A549 (cell line): ENCODE results near the gene KAT2A. TPM values are rescaled to one million over a fixed set of nuclear protein-coding genes. Genes with fewer than 3 reads are reported as not detected.
A peak's percentile ranks its signal among the peaks of the same experiment; 100 is the strongest.

Source experiments
- ATAC-seq, 2 experiments: fragments of 200-7000 bp in 1 of 2; fragments of >200 bp in 1 of 2; cut with Nextera tagmentation in 1 of 2; cut with Tn5 transposase in 1 of 2; 3 replicates each; pipeline versions ENCODE4 v1.8.0 to v1.9.1; 2018 to 2020; ENCODE audit warnings: mild to moderate bottlenecking in 1 of 2, moderate library complexity in 1 of 2
- CTCF ChIA-PET: fragments of 300-600 bp; sonication (Branson Sonifier 250); formaldehyde crosslinking; extraction: SDS; loops from one replicate; lab custom pipeline; 2021; ENCODE audit warnings: antibody characterized with exemption, inconsistent platforms; lab: Yijun Ruan, JAX
- POLR2A ChIA-PET: fragments of 350-600 bp; formaldehyde crosslinking; extraction: SDS; loops from one replicate; lab custom pipeline; 2021; ENCODE audit warnings: antibody characterized with exemption, inconsistent platforms; lab: Yijun Ruan, JAX
- DNase-seq, 2 experiments: peaks; one replicate each; pipeline versions ENCODE4 v3.0.0 to v3.0.0-alpha.2; 2011 to 2016; ENCODE audit warnings: low read depth in 1 of 2, low spot score in 1 of 2
- FAIRE-seq: peaks from 2 replicates; lab custom pipeline; 2011; peaks lifted over from hg19 to GRCh38; lab: Jason Lieb, UNC
- H3K27ac ChIP-seq, 2 experiments: fragments of >200 bp; sonication (Bioruptor Twin); formaldehyde crosslinking; 3 replicates each; pipeline ENCODE4 v1.5.1; 2016 to 2017
- H3K4me1 ChIP-seq: fragments of >200 bp; sonication (Bioruptor Twin); formaldehyde crosslinking; 3 replicates; pipeline ENCODE4 v1.6.1; 2016
- H3K4me2 ChIP-seq: fragments of >200 bp; sonication (Bioruptor Twin); formaldehyde crosslinking; 3 replicates; pipeline ENCODE4 v1.6.1; 2016
- H3K4me3 ChIP-seq: fragments of >200 bp; sonication (Bioruptor Twin); formaldehyde crosslinking; 3 replicates; pipeline ENCODE4 v1.5.1; 2016
- H3K9me3 ChIP-seq: fragments of >200 bp; sonication (Bioruptor Twin); formaldehyde crosslinking; 3 replicates; pipeline ENCODE4 v1.6.1; 2016
- ATOH8 ChIP-seq: fragments of 250-450 bp; sonication (Bioruptor Pico); IDR thresholded peaks from 2 replicates; pipeline ENCODE4 v1.5.0; 2020; ENCODE audit warnings: low read depth, mild to moderate bottlenecking, moderate library complexity
- CBX2 ChIP-seq: fragments of 200-600 bp; sonication (generic); IDR thresholded peaks from 2 replicates; pipeline ENCODE4 v1.6.1; 2016; ENCODE audit warnings: low read depth, mild to moderate bottlenecking, borderline replicate concordance
- CEBPB ChIP-seq, 2 experiments: fragments of >200 bp in 1 of 2; sonication (Bioruptor Twin) in 1 of 2; formaldehyde crosslinking in 1 of 2; IDR thresholded peaks; 2 replicates each; pipeline ENCODE4 v1.6.1; 2012 to 2016
- CHD2 ChIP-seq: fragments of 150-350 bp; IDR thresholded peaks from 2 replicates; pipeline ENCODE4 v1.6.1; 2014; ENCODE audit warnings: low read length; ENCODE audit not compliant: partially characterized antibody
- CTCF ChIP-seq: fragments of >200 bp; sonication (Bioruptor Twin); formaldehyde crosslinking; IDR thresholded peaks from 3 replicates; pipeline ENCODE4 v1.5.1; 2016
- EHMT2 ChIP-seq: fragments of 200-600 bp; sonication (generic); IDR thresholded peaks from 2 replicates; pipeline ENCODE4 v1.6.1; 2016; ENCODE audit warnings: antibody characterized with exemption, low read depth, mild to moderate bottlenecking, moderate library complexity
- GATA3 ChIP-seq: IDR thresholded peaks from 2 replicates; pipeline ENCODE4 v1.6.1; 2012; ENCODE audit warnings: borderline replicate concordance
- HDAC2 ChIP-seq: fragments of 200-600 bp; sonication (generic); IDR thresholded peaks from 2 replicates; pipeline ENCODE4 v1.6.1; 2016
- HES2 ChIP-seq: fragments of >200 bp; sonication (Bioruptor Twin); formaldehyde crosslinking; IDR thresholded peaks from 2 replicates; pipeline ENCODE4 v1.6.1; 2016
- HMGXB4 ChIP-seq: fragments of 250-450 bp; sonication (Bioruptor Pico); IDR thresholded peaks from 2 replicates; pipeline ENCODE4 v1.5.0; 2021; ENCODE audit warnings: mild to moderate bottlenecking, moderate library complexity, borderline replicate concordance
- KDM1A ChIP-seq: fragments of 200-600 bp; sonication (generic); IDR thresholded peaks from 2 replicates; pipeline ENCODE4 v1.6.1; 2016; ENCODE audit warnings: low read depth, mild to moderate bottlenecking
- KDM5A ChIP-seq: fragments of 200-600 bp; sonication (generic); IDR thresholded peaks from 2 replicates; pipeline ENCODE4 v1.6.1; 2016; ENCODE audit warnings: antibody characterized with exemption, mild to moderate bottlenecking
- NFE2L2 ChIP-seq: fragments of 150-350 bp; conservative IDR thresholded peaks from 2 replicates; pipeline ENCODE4 v1.6.1; 2014; ENCODE audit warnings: low read length
- RAD21 ChIP-seq, 2 experiments: fragments of >200 bp in 1 of 2; sonication (Bioruptor Twin) in 1 of 2; formaldehyde crosslinking in 1 of 2; IDR thresholded peaks in 1 of 2; conservative IDR thresholded peaks in 1 of 2; 2 replicates in 1 of 2; 3 replicates in 1 of 2; pipeline ENCODE4 v1.6.1; 2012 to 2018; ENCODE audit warnings: inconsistent platforms in 1 of 2
- RNF2 ChIP-seq: fragments of 200-600 bp; sonication (generic); IDR thresholded peaks from 2 replicates; pipeline ENCODE4 v1.6.1; 2016; ENCODE audit warnings: low read depth, mild to moderate bottlenecking, antibody characterized with exemption, moderate library complexity, borderline replicate concordance
- SREBF2 ChIP-seq: fragments of 450-650 bp; IDR thresholded peaks from 2 replicates; pipeline ENCODE4 v1.6.1; 2014; ENCODE audit warnings: mild to moderate bottlenecking, moderate library complexity
- TFCP2L1 ChIP-seq: fragments of 250-450 bp; sonication (Bioruptor Pico); IDR thresholded peaks from 2 replicates; pipeline ENCODE4 v1.5.0; 2021; ENCODE audit warnings: mild to moderate bottlenecking
- TP53 ChIP-seq: fragments of 250-450 bp; sonication (Bioruptor Pico); IDR thresholded peaks from 2 replicates; pipeline ENCODE4 v1.5.0; 2021; ENCODE audit warnings: mild to moderate bottlenecking, moderate library complexity
- ZC3H11A ChIP-seq: fragments of 450-650 bp; IDR thresholded peaks from 2 replicates; pipeline ENCODE4 v1.6.1; 2014; ENCODE audit warnings: antibody characterized with exemption, mild to moderate bottlenecking
- ZSCAN20 ChIP-seq: fragments of 250-450 bp; sonication (Bioruptor Pico); IDR thresholded peaks from 2 replicates; pipeline ENCODE4 v1.8.0; 2022; ENCODE audit warnings: mild to moderate bottlenecking, moderate library complexity
- WGBS: methylation state at CpG from one replicate; pipeline ENCODE4 v1.1.6; 2017; ENCODE audit errors: missing lambda C conversion rate; 5-methylcytosine and 5-hydroxymethylcytosine counted together
- polyA plus RNA-seq, 4 experiments: library from polyadenylated mRNA; depleted of rRNA in 3 of 4; stranded (reverse); fragments of >200 nt; fragmentation: RNase III in 1 of 4; extraction: RNeasy Plus Mini Kit Qiagen cat#74134 plus additional on column Dnase treatment in 1 of 4; gene quantifications; 2 replicates in 3 of 4; 3 replicates in 1 of 4; pipeline ENCODE4 v1.2.3, GENCODE V29; 2011 to 2017

Gene KAT2A
- polyA plus RNA-seq, 2 of the 4 experiments (the other 2 are of a cell fraction) = 42.2 to 68.1 TPM

GRCh38 chr17:42079541-42079940 lies 41.6 kb downstream of the KAT2A start:
- TF ChIP-seq ZSCAN20 (CRISPR knock-in tag) = no peak
- no peak for TF ChIP-seq CTCF
- TF ChIP-seq TP53 (CRISPR knock-in tag) = no peak
- no peak for TF ChIP-seq CBX2
- TF ChIP-seq ATOH8 (CRISPR knock-in tag) = no peak
- no peak for TF ChIP-seq HES2
- TF ChIP-seq EHMT2 = no peak
- CTCF ChIA-PET = interaction anchor here (0.6 to 8.1 kb wide), 13 partner anchors 8 to 438 kb away, joined by 3 to 85 read pairs (median 4); no protein-coding TSS in a partner anchor
- DNase-seq (no peak), ATAC-seq (no peak), FAIRE-seq (no peak)
- no peak overlapping the region for H3K4me2 ChIP-seq
- no peak overlapping the region for H3K27ac ChIP-seq
- no peak overlapping the region for H3K4me3 ChIP-seq
- no peaks in the 10 kb centered on the region for H3K9me3 ChIP-seq
- POLR2A ChIA-PET = no interaction called here
- H3K4me1 ChIP-seq = peaks cover 9% of the 10 kb centered on the region; the same call in 1 of the 3 replicates
- WGBS = 71% methylated on average over 2 of the region's 2 CpGs

GRCh38 chr17:42078396-42079043 lies 42.6 kb downstream of the KAT2A start:
- CTCF ChIA-PET = interaction anchor here (0.7 to 8.1 kb wide), 3 partner anchors 12 to 341 kb away, joined by 4 to 85 read pairs (median 6); no protein-coding TSS in a partner anchor
- TF ChIP-seq CEBPB (IDR thresholded peaks at IDR 0.05) = no peak
- TF ChIP-seq CHD2 = no peak
- TF ChIP-seq GATA3 = no peak
- TF ChIP-seq KDM1A = no peak
- TF ChIP-seq RAD21 (conservative IDR thresholded peaks at IDR 0.05 in 1 of 2, IDR thresholded peaks at IDR 0.05 in 1 of 2) = no peak
- no peak for TF ChIP-seq ZSCAN20 (CRISPR knock-in tag)
- TF ChIP-seq TFCP2L1 = no peak
- TF ChIP-seq KDM5A = no peak
- TF ChIP-seq NFE2L2 = no peak
- TF ChIP-seq RNF2 = no peak
- TF ChIP-seq SREBF2 = no peak
- TF ChIP-seq ZC3H11A = no peak
- no peak for TF ChIP-seq HDAC2
- TF ChIP-seq HMGXB4 = no peak
- Histone ChIP-seq H3K4me1 (peaks cover 9% of the 10 kb centered on the region; the same call in 1 of the 3 replicates), H3K27ac (no peak overlapping the region), H3K4me2 (no peak overlapping the region), H3K4me3 (no peak overlapping the region), H3K9me3 (no peaks in the 10 kb centered on the region)
- no peak for ATAC-seq
- POLR2A ChIA-PET = no interaction called here
- FAIRE-seq = peak; percentile 28
- 84% methylated on average over 8 of the region's 8 CpGs for WGBS
- no peak for DNase-seq
